ENCODE measurements around the gene FERMT3.
A peak's percentile ranks its signal among the peaks of the same experiment; 100 is the strongest.

Gene FERMT3

GRCh38 chr11:64220798-64221197, 14.3 kb downstream of the FERMT3 start:
- DNase-seq (ENCODE audit: low read depth in 2 of 2): no peak

GRCh38 chr11:64222651-64223000, 16.1 kb downstream of the FERMT3 start:
- no peak for DNase-seq (ENCODE audit: low read depth in 2 of 2)

- no peak for DNase-seq (ENCODE audit: low read depth in 2 of 2)
Observed at GRCh38 chr11:64223001-64223651, 16.6 kb downstream of the FERMT3 start.

- no peak for DNase-seq (ENCODE audit: low read depth in 2 of 2)
Observed at GRCh38 chr11:64224151-64224890, 17.8 kb downstream of the FERMT3 start.

- no peak for DNase-seq (ENCODE audit: low read depth in 2 of 2)
Observed at GRCh38 chr11:64224891-64225607, 18.5 kb downstream of the FERMT3 start.

- DNase-seq (ENCODE audit: low read depth in 2 of 2): peak; percentile 89 to 94
Observed at GRCh38 chr11:64225608-64226506, 19.3 kb downstream of the FERMT3 start, which contains the start of the genes NUDT22 and TRPT1. TSS of gene NUDT22 (plus strand) at chr11:64226274. CDS start at chr11:64226653, 379 bp downstream. TSS of gene TRPT1 (minus strand) at chr11:64226186. CDS start at chr11:64225860, 326 bp downstream.

GRCh38 chr11:64226507-64227051, 20.1 kb downstream of the FERMT3 start:
- peak in 1 of 2 donors; percentile 60 for DNase-seq (ENCODE audit: low read depth in 2 of 2)

- no peak for DNase-seq (ENCODE audit: low read depth in 2 of 2)
Observed at GRCh38 chr11:64227405-64227956, 21.0 kb downstream of the FERMT3 start.

GRCh38 chr11:64229090-64229743, 22.7 kb downstream of the FERMT3 start:
- DNase-seq (ENCODE audit: low read depth in 2 of 2): no peak

- DNase-seq (ENCODE audit: low read depth in 2 of 2): no peak
Observed at GRCh38 chr11:64229744-64230170, 23.2 kb downstream of the FERMT3 start.

- DNase-seq (ENCODE audit: low read depth in 2 of 2): peak; percentile 82 to 86
Observed at GRCh38 chr11:64230171-64230984, 23.9 kb downstream of the FERMT3 start, which contains the start of gene DNAJC4. TSS of gene DNAJC4 (plus strand) at chr11:64230548. CDS start at chr11:64230855, 307 bp downstream.

- DNase-seq (ENCODE audit: low read depth in 2 of 2): no peak
Observed at GRCh38 chr11:64230985-64231365, 24.5 kb downstream of the FERMT3 start.

GRCh38 chr11:64231546-64231945, 25.0 kb downstream of the FERMT3 start:
- DNase-seq (ENCODE audit: low read depth in 2 of 2): no peak

- DNase-seq (ENCODE audit: low read depth in 2 of 2): no peak
Observed at GRCh38 chr11:64232182-64232966, 25.9 kb downstream of the FERMT3 start.

- DNase-seq (ENCODE audit: low read depth in 2 of 2): no peak
Observed at GRCh38 chr11:64232967-64233315, 26.4 kb downstream of the FERMT3 start.

GRCh38 chr11:64233913-64234586, 27.5 kb downstream of the FERMT3 start, which contains the start of gene VEGFB:
TSS of gene VEGFB (plus strand) at chr11:64234584. CDS start at chr11:64234834, 250 bp downstream.
- no peak for DNase-seq (ENCODE audit: low read depth in 2 of 2)

- DNase-seq (ENCODE audit: low read depth in 2 of 2): no peak
Observed at GRCh38 chr11:64234647-64235379, 28.3 kb downstream of the FERMT3 start.

Data from stimulated activated CD4-positive, alpha-beta T cell treated with anti-CD3 and anti-CD28 coated beads, Interleukin-4, amount 100 ng/mL, for 48 hours (primary cell).